Thyroid gland (tissue), 4 donors: ENCODE results near the gene ATP13A2. TPM values are rescaled to one million over a fixed set of nuclear protein-coding genes. Genes with fewer than 3 reads are reported as not detected.
A peak's percentile ranks its signal among the peaks of the same experiment; 100 is the strongest.

Experiments
- DNase-seq, 2 donors: peaks; one replicate each; pipeline ENCODE4 v3.0.0-alpha.2; 2019
- H3K27ac ChIP-seq, 3 donors: fragments of 200-600 bp; sonication (generic); 1 replicate in 2 of 3; 2 replicates in 1 of 3; pipeline ENCODE4 v1.5.1; 2016 to 2019; ENCODE audit warnings: mild to moderate bottlenecking in 1 of 3, moderate library complexity in 1 of 3
- H3K27me3 ChIP-seq: fragments of 200-600 bp; sonication (generic); one replicate; pipeline ENCODE4 v1.5.1; 2019
- H3K36me3 ChIP-seq, 2 donors: fragments of 200-600 bp; sonication (generic); one replicate each; pipeline ENCODE4 v1.5.1; 2016 to 2019
- H3K4me1 ChIP-seq, 2 donors: fragments of 200-600 bp; sonication (generic); one replicate each; pipeline ENCODE4 v1.5.1; 2017 to 2019
- H3K4me3 ChIP-seq, 3 donors: fragments of 200-600 bp; sonication (generic); replicated peaks in 1 of 3; 1 replicate in 2 of 3; 2 replicates in 1 of 3; pipeline ENCODE4 v1.5.1; 2016; ENCODE audit warnings: mild to moderate bottlenecking in 1 of 3
- H3K9me3 ChIP-seq: fragments of 200-600 bp; sonication (generic); one replicate; pipeline ENCODE4 v1.5.1; 2017
- POLR2A ChIP-seq, 2 donors: fragments of 450-650 bp; IDR thresholded peaks; one replicate each; pipeline ENCODE4 v1.6.1; 2017; ENCODE audit warnings: antibody characterized with exemption in 2 of 2, mild to moderate bottlenecking in 2 of 2, moderate library complexity in 1 of 2
- WGBS, 2 donors: methylation state at CpG; one replicate each; pipeline ENCODE4 v1.1.5; 2017; 5-methylcytosine and 5-hydroxymethylcytosine counted together
- intact Hi-C: fragments of 100-400 bp; cut with DNase I; formaldehyde crosslinking; loops from one replicate; pipeline ENCODE4 v1.15.1; 2023
- total RNA-seq, 4 donors: library from RNA; depleted of rRNA; stranded (reverse); fragments of >200 nt; gene quantifications; one replicate each; pipeline ENCODE4 v1.2.3, GENCODE V29; 2016
- TF ChIP-seq, protein P1 (sequence below), 6 experiments: fragments of 200-600 bp in 3 of 6; fragments of 450-650 bp in 3 of 6; sonication (generic) in 3 of 6; IDR thresholded peaks; one replicate each; pipeline ENCODE4 v1.5.1; 2016 to 2019; ENCODE audit warnings: antibody characterized with exemption in 6 of 6, mild to moderate bottlenecking in 2 of 6, inconsistent platforms in 1 of 6, moderate library complexity in 1 of 6

The ATP13A2 gene
- total RNA-seq, 4 donors from 2014 or later: 28.7 to 47.0 (median 35.8) TPM

DNA sequence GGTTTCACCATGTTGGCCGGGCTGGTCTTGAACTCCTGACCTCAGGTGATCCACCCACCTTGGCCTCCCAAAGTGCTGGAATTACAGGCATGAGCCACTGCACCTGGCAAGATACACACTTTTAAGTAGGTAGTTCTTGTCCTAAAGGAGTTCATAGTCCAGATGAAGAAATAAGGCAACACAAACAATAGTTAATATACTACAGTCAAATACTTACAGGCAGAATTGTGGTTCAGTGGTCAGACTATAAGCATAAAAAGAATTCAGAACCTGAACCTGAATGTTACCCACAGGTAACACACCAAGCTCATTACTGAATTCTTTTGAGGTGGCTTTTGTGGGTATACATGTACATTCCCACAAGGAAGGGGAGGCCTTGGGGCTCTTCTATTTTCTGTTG lies 40.3 kb upstream of the ATP13A2 start:
- intact Hi-C loops: no loop called here
- peaks cover 10 to 12% of the 10 kb centered on the region in 2 donors for H3K4me1 ChIP-seq
- no peak overlapping the region for H3K4me3 ChIP-seq
- H3K27ac ChIP-seq: no peak overlapping the region
- no peaks in the 10 kb centered on the region for H3K9me3 ChIP-seq
- peaks cover 0 to 9% of the 10 kb centered on the region in 2 donors for H3K36me3 ChIP-seq
- no peak for DNase-seq
- WGBS, 2 donors: 85 to 100% methylated on average over 1 of the region's 1 CpG
- no peaks in the 10 kb centered on the region for H3K27me3 ChIP-seq
- TF ChIP-seq, protein P1, sequence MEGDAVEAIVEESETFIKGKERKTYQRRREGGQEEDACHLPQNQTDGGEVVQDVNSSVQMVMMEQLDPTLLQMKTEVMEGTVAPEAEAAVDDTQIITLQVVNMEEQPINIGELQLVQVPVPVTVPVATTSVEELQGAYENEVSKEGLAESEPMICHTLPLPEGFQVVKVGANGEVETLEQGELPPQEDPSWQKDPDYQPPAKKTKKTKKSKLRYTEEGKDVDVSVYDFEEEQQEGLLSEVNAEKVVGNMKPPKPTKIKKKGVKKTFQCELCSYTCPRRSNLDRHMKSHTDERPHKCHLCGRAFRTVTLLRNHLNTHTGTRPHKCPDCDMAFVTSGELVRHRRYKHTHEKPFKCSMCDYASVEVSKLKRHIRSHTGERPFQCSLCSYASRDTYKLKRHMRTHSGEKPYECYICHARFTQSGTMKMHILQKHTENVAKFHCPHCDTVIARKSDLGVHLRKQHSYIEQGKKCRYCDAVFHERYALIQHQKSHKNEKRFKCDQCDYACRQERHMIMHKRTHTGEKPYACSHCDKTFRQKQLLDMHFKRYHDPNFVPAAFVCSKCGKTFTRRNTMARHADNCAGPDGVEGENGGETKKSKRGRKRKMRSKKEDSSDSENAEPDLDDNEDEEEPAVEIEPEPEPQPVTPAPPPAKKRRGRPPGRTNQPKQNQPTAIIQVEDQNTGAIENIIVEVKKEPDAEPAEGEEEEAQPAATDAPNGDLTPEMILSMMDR (IDR thresholded peaks at IDR 0.05): no peak
- no peak for TF ChIP-seq POLR2A (IDR thresholded peaks at IDR 0.05)

DNA sequence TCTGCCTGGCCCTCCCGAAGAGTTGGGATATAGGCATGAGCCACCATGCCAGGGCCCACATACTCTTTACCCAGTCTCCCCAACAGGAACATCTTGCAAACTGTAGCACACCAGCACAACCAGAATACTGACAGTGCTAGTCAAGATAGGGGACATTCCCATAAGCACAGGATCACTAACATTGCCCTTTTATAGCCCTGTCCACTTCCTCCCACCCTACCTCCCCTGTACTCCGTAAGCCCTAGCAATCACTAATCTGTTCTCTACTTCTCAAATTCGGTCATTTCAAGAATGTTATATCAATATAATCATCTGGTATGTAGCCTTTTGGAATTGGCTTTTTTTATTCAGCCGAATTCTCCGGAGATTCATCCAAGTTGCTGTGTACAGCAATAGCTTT lies 36.2 kb upstream of the ATP13A2 start:
- 90 to 93% methylated on average over 5 of the region's 5 CpGs for WGBS, 2 donors
- H3K27me3 ChIP-seq: no peaks in the 10 kb centered on the region
- H3K27ac ChIP-seq: no peak overlapping the region
- peaks cover 5 to 8% of the 10 kb centered on the region in 2 donors for H3K4me1 ChIP-seq
- intact Hi-C loops: loop anchor here (5.0 kb wide), 1 partner anchor 96 kb away; no protein-coding TSS in a partner anchor
- no peak overlapping the region for H3K4me3 ChIP-seq
- peaks cover 13 to 25% of the 10 kb centered on the region in 2 donors for H3K36me3 ChIP-seq
- TF ChIP-seq POLR2A (IDR thresholded peaks at IDR 0.05): no peak
- TF ChIP-seq, protein P1 (IDR thresholded peaks at IDR 0.05): no peak
- DNase-seq: no peak
- H3K9me3 ChIP-seq: no peaks in the 10 kb centered on the region

- DNase-seq: no peak
- H3K9me3 ChIP-seq: no peaks in the 10 kb centered on the region
- H3K27me3 ChIP-seq: no peaks in the 10 kb centered on the region
- H3K27ac ChIP-seq: no peak overlapping the region
- TF ChIP-seq, protein P1 (IDR thresholded peaks at IDR 0.05): peak in 1 of 6 experiments; percentile 40
- no peak for TF ChIP-seq POLR2A (IDR thresholded peaks at IDR 0.05)
- H3K36me3 ChIP-seq: peaks cover 20 to 36% of the 10 kb centered on the region in 2 donors
- no peak overlapping the region for H3K4me3 ChIP-seq
- H3K4me1 ChIP-seq: peaks cover 0 to 3% of the 10 kb centered on the region in 2 donors
- intact Hi-C loops: loop anchor here (5.0 kb wide), 1 partner anchor 94 kb away; no protein-coding TSS in a partner anchor
- 69 to 74% methylated on average over 3 of the region's 3 CpGs for WGBS, 2 donors
These were observed 34.6 kb upstream of the ATP13A2 start for GRCh38 chr1:17046334-17046657.

DNA sequence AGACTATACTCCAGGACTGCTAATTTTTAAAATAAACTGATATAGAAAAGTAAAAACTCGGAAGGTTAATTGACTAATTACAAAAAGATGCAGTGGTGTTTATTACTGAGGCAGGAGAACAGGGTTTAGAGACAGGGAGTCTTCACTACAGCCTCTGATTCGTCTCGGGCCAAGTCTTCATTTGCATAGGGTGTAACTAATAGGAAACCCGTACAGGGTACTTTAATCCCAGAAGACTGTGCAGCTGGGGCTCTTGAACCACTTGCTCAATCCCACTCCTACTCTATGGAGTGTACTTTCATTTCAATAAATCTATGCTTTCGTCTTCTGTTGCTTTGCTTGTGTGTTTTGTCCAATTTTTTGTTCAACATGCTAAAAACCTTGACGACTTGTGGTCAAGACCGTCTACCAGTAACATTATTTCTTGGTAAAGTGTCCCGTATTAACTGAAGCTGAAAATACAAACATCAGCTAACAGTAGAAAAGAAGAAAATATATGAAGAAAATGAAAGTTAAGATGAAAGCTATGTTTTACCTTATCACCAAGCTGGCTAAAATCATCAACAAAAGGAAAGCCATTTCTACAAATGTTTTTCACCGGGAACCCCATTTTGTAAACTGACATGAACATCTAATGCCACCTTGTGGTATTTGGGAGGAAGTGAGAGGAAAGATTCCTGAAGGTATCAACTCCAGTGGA lies 34.1 kb upstream of the ATP13A2 start:
- H3K27me3 ChIP-seq: no peaks in the 10 kb centered on the region
- peak overlapping the region in 1 of 3 donors; percentile 5 for H3K27ac ChIP-seq
- peaks cover 22 to 37% of the 10 kb centered on the region in 2 donors for H3K36me3 ChIP-seq
- no peak for TF ChIP-seq POLR2A (IDR thresholded peaks at IDR 0.05)
- TF ChIP-seq, protein P1 (IDR thresholded peaks at IDR 0.05): peak in 5 of 6 experiments; percentile 33 to 90 (median 84)
- H3K4me3 ChIP-seq: no peak overlapping the region
- no peaks in the 10 kb centered on the region for H3K4me1 ChIP-seq
- intact Hi-C loops: loop anchor here (5.0 kb wide), 1 partner anchor 93 kb away; no protein-coding TSS in a partner anchor
- no peak for DNase-seq
- 37 to 39% methylated on average over 9 of the region's 9 CpGs for WGBS, 2 donors
- H3K9me3 ChIP-seq: no peaks in the 10 kb centered on the region

DNA sequence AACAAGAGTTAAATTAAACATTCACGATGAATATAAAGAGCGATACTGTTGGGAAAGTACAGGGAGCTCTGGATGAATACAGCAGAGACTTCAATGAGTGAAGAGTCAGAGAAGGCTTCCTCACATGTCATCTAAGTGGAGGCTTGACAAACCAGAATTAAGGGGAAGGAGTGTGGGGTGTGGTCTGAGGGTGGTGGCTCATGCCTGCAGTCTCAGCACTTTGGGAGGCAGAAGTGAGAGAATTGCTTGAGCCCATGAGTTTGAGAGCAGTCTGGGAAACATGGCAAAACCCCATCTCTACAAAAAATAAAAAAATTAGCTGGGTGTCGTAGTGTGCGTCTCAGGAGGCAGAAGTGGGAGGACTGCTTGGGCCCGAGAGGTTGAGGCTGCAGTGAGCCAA lies 33.4 kb upstream of the ATP13A2 start:
- H3K36me3 ChIP-seq: peaks cover 27 to 41% of the 10 kb centered on the region in 2 donors
- peak overlapping the region in 1 of 3 donors; percentile 5 for H3K27ac ChIP-seq
- H3K27me3 ChIP-seq: no peaks in the 10 kb centered on the region
- H3K4me1 ChIP-seq: no peaks in the 10 kb centered on the region
- TF ChIP-seq POLR2A (IDR thresholded peaks at IDR 0.05): no peak
- TF ChIP-seq, protein P1 (IDR thresholded peaks at IDR 0.05): no peak
- 70 to 73% methylated on average over 5 of the region's 5 CpGs for WGBS, 2 donors
- DNase-seq: no peak
- intact Hi-C loops: loop anchor here (5.0 kb wide), 1 partner anchor 93 kb away; no protein-coding TSS in a partner anchor
- no peak overlapping the region for H3K4me3 ChIP-seq
- no peaks in the 10 kb centered on the region for H3K9me3 ChIP-seq
